H1 (cell line): ENCODE measurements around the gene MAGEB1. TPM values are rescaled to one million over a fixed set of nuclear protein-coding genes. Genes with fewer than 3 reads are reported as not detected.

Experiments used
- CTCF ChIA-PET: fragments of 300-600 bp; sonication (Branson Sonifier 250); formaldehyde crosslinking; loops from one replicate; lab custom pipeline; 2021; ENCODE audit not compliant: partially characterized antibody; lab: Charles Lee
- POLR2A ChIA-PET: fragments of 300-600 bp; sonication (Branson Sonifier 250); formaldehyde crosslinking; loops from one replicate; lab custom pipeline; 2021; ENCODE audit warnings: inconsistent platforms; ENCODE audit not compliant: partially characterized antibody; lab: Charles Lee
- DNase-seq, 2 experiments: peaks; one replicate each; pipeline versions ENCODE4 v3.0.0 to v3.0.0-alpha.2; 2010 to 2022; ENCODE audit warnings: low spot score in 2 of 2, low read depth in 1 of 2, mixed read lengths in 1 of 2
- FAIRE-seq: peaks from 2 replicates; lab custom pipeline; 2011; peaks lifted over from hg19 to GRCh38; lab: Jason Lieb, UNC
- H2AFZ ChIP-seq: 2 replicates; pipeline ENCODE4 v1.8.1; 2012; ENCODE audit warnings: low read length, inconsistent platforms
- H2AK5ac ChIP-seq: 2 replicates; pipeline ENCODE4 v1.6.1; 2013; ENCODE audit warnings: low read depth, low read length
- H2BK120ac ChIP-seq: replicated peaks from 2 replicates; pipeline ENCODE3; 2013; ENCODE audit warnings: low read depth, low read length, inconsistent platforms
- H2BK12ac ChIP-seq: 2 replicates; pipeline ENCODE4 v1.6.1; 2013; ENCODE audit warnings: low read depth, low read length
- H2BK15ac ChIP-seq: 2 replicates; pipeline ENCODE4 v1.6.1; 2013; ENCODE audit warnings: low read length
- H2BK20ac ChIP-seq: 2 replicates; pipeline ENCODE4 v1.6.1; 2013; ENCODE audit warnings: low read length
- H2BK5ac ChIP-seq: 2 replicates; pipeline ENCODE4 v1.6.1; 2013; ENCODE audit warnings: low read depth, low read length
- H3K14ac ChIP-seq: 2 replicates; pipeline ENCODE4 v1.6.1; 2013; ENCODE audit warnings: inconsistent platforms; ENCODE audit not compliant: insufficient read length
- H3K18ac ChIP-seq: 2 replicates; pipeline ENCODE4 v1.6.1; 2013; ENCODE audit warnings: low read length; ENCODE audit errors: extremely low read depth
- H3K23ac ChIP-seq: 2 replicates; pipeline ENCODE4 v1.6.1; 2013; ENCODE audit warnings: inconsistent platforms; ENCODE audit not compliant: insufficient read length
- H3K23me2 ChIP-seq: 2 replicates; pipeline ENCODE4 v1.6.1; 2013; ENCODE audit warnings: low read depth, low read length
- H3K27ac ChIP-seq: 2 replicates; pipeline ENCODE4 v1.6.1; 2011; ENCODE audit warnings: low read depth, low read length, inconsistent platforms
- H3K27me3 ChIP-seq, 4 experiments: replicated peaks in 1 of 4; 1 replicate in 1 of 4; 2 replicates in 3 of 4; pipeline versions ENCODE4 v1.6.1 to v1.8.1; 2011 to 2013; ENCODE audit warnings: low read length in 3 of 4, mild to moderate bottlenecking in 3 of 4, inconsistent platforms in 2 of 4, mixed read lengths in 2 of 4, moderate library complexity in 1 of 4; ENCODE audit not compliant: control insufficient read depth in 3 of 4, insufficient read depth in 3 of 4; ENCODE audit errors: extremely low read depth in 1 of 4
- H3K36me3 ChIP-seq, 4 experiments: 2 replicates each; pipeline versions ENCODE4 v1.6.1 to v1.8.1; 2011 to 2013; ENCODE audit warnings: mild to moderate bottlenecking in 4 of 4, low read length in 3 of 4, moderate library complexity in 2 of 4, control low read depth in 1 of 4, inconsistent platforms in 1 of 4; ENCODE audit not compliant: insufficient read depth in 4 of 4, control insufficient read depth in 2 of 4
- H3K4ac ChIP-seq: replicated peaks from 2 replicates; pipeline ENCODE3; 2013; ENCODE audit warnings: low read length, low read depth, mixed read lengths, inconsistent platforms; ENCODE audit not compliant: insufficient read length
- H3K4me1 ChIP-seq, 4 experiments: replicated peaks in 1 of 4; 1 replicate in 1 of 4; 2 replicates in 3 of 4; pipeline versions ENCODE4 v1.6.1 to v1.8.1; 2011 to 2013; ENCODE audit warnings: low read length in 3 of 4, inconsistent platforms in 2 of 4, mixed read lengths in 1 of 4; ENCODE audit not compliant: insufficient read depth in 4 of 4, control insufficient read depth in 3 of 4
- H3K4me2 ChIP-seq, 2 experiments: 2 replicates each; pipeline versions ENCODE4 v1.6.1 to v1.8.1; 2011 to 2013; ENCODE audit warnings: low read depth in 2 of 2, low read length in 2 of 2, control low read depth in 1 of 2, inconsistent platforms in 1 of 2, mild to moderate bottlenecking in 1 of 2; ENCODE audit not compliant: insufficient read depth in 1 of 2
- H3K4me3 ChIP-seq, 4 experiments: fragments of 200-600, 300-600 bp in 1 of 4; sonication (generic), shearing (Covaris generic), sonication (Bioruptor Twin) in 1 of 4; 2 replicates each; pipeline versions ENCODE4 v1.5.1 to v1.8.1; 2011 to 2016; ENCODE audit warnings: low read length in 4 of 4, low read depth in 3 of 4, control low read depth in 2 of 4, inconsistent platforms in 2 of 4, mild to moderate bottlenecking in 2 of 4, mixed read lengths in 1 of 4, moderate library complexity in 1 of 4; ENCODE audit not compliant: insufficient read depth in 2 of 4; ENCODE audit errors: extremely low read depth in 1 of 4
- H3K56ac ChIP-seq: replicated peaks from 2 replicates; pipeline ENCODE3; 2013; ENCODE audit warnings: low read depth, mild to moderate bottlenecking, mixed read lengths, low read length, inconsistent platforms; ENCODE audit not compliant: insufficient read length
- H3K79me1 ChIP-seq: 2 replicates; pipeline ENCODE4 v1.6.1; 2013; ENCODE audit warnings: low read depth, low read length, control low read depth
- H3K79me2 ChIP-seq, 2 experiments: 2 replicates each; pipeline versions ENCODE4 v1.6.1 to v1.8.1; 2012 to 2013; ENCODE audit warnings: low read length in 2 of 2, mild to moderate bottlenecking in 2 of 2, inconsistent platforms in 1 of 2; ENCODE audit not compliant: insufficient read depth in 2 of 2, control insufficient read depth in 1 of 2
- H3K9ac ChIP-seq, 4 experiments: replicated peaks in 1 of 4; 1 replicate in 1 of 4; 2 replicates in 3 of 4; pipeline versions ENCODE4 v1.6.1 to v1.8.1; 2011 to 2013; ENCODE audit warnings: low read depth in 3 of 4, low read length in 3 of 4, control low read depth in 2 of 4, mild to moderate bottlenecking in 2 of 4, moderate library complexity in 2 of 4, inconsistent platforms in 1 of 4; ENCODE audit errors: extremely low read depth in 1 of 4
- H3K9me3 ChIP-seq, 2 experiments: 2 replicates each; pipeline versions ENCODE4 v1.6.1 to v1.8.1; 2012 to 2013; ENCODE audit warnings: mild to moderate bottlenecking in 2 of 2, moderate library complexity in 2 of 2, control low read depth in 1 of 2, inconsistent platforms in 1 of 2, low read depth in 1 of 2, low read length in 1 of 2, mixed read lengths in 1 of 2; ENCODE audit not compliant: insufficient read depth in 2 of 2
- H4K20me1 ChIP-seq, 2 experiments: replicated peaks in 1 of 2; 2 replicates each; pipeline versions ENCODE3 to v1.8.1; 2011 to 2013; ENCODE audit warnings: inconsistent platforms in 2 of 2, low read length in 2 of 2, mild to moderate bottlenecking in 1 of 2; ENCODE audit not compliant: insufficient read depth in 2 of 2, control insufficient read depth in 1 of 2
- H4K5ac ChIP-seq: 2 replicates; pipeline ENCODE4 v1.6.1; 2013; ENCODE audit warnings: low read length, low read depth, mixed read lengths, inconsistent platforms; ENCODE audit not compliant: insufficient read length
- H4K8ac ChIP-seq: 2 replicates; pipeline ENCODE4 v1.8.0; 2013; ENCODE audit warnings: mild to moderate bottlenecking, moderate library complexity, low read length, inconsistent platforms; ENCODE audit not compliant: insufficient read depth; ENCODE audit errors: extremely low read depth
- H4K91ac ChIP-seq: replicated peaks from 2 replicates; pipeline ENCODE3; 2013; ENCODE audit warnings: low read length, mixed read lengths, inconsistent platforms; ENCODE audit not compliant: insufficient read length
- ASH2L ChIP-seq: fragments of 200-600, 300-600 bp; sonication (generic); IDR thresholded peaks from one replicate; pipeline ENCODE4 v1.7.1; 2017; ENCODE audit warnings: low read length
- CHD2 ChIP-seq: IDR thresholded peaks from 2 replicates; pipeline ENCODE4 v1.6.1; 2012; ENCODE audit warnings: low read length, improper control_type of control experiment
- CTCF ChIP-seq, 3 experiments: IDR thresholded peaks; 1 replicate in 2 of 3; 2 replicates in 1 of 3; pipeline versions ENCODE4 v1.5.1 to v1.6.1; 2011; ENCODE audit warnings: low read length in 3 of 3, mild to moderate bottlenecking in 3 of 3, inconsistent platforms in 2 of 3, low read depth in 1 of 3, moderate library complexity in 1 of 3; ENCODE audit not compliant: insufficient read depth in 1 of 3; ENCODE audit errors: control extremely low read depth in 1 of 3
- HDAC2 ChIP-seq, 2 experiments: fragments of 300-600 bp in 1 of 2; sonication (generic) in 1 of 2; IDR thresholded peaks; 2 replicates each; pipeline ENCODE4 v1.6.1; 2011 to 2012; ENCODE audit warnings: low read depth in 2 of 2, low read length in 2 of 2, mild to moderate bottlenecking in 2 of 2, moderate library complexity in 2 of 2, borderline replicate concordance in 1 of 2, inconsistent platforms in 1 of 2
- KDM1A ChIP-seq: fragments of 200-600, 300-600 bp; sonication (generic); IDR thresholded peaks from 2 replicates; pipeline ENCODE4 v1.7.1; 2016; ENCODE audit warnings: mild to moderate bottlenecking, low read length, borderline replicate concordance
- KDM4A ChIP-seq: IDR thresholded peaks from one replicate; pipeline ENCODE4 v1.7.1; 2012; ENCODE audit warnings: low read depth, mild to moderate bottlenecking, moderate library complexity, low read length, inconsistent platforms; ENCODE audit not compliant: severe bottlenecking
- MAX ChIP-seq: IDR thresholded peaks from 2 replicates; pipeline ENCODE4 v1.6.1; 2012; ENCODE audit warnings: inconsistent platforms
- RAD21 ChIP-seq, 2 experiments: IDR thresholded peaks in 1 of 2; conservative IDR thresholded peaks in 1 of 2; 2 replicates each; pipeline ENCODE4 v1.6.1; 2011; ENCODE audit warnings: low read depth in 2 of 2, low read length in 2 of 2, improper control_type of control experiment in 1 of 2, inconsistent platforms in 1 of 2, mild to moderate bottlenecking in 1 of 2, moderate library complexity in 1 of 2
- SAP30 ChIP-seq: fragments of 300-600 bp; sonication (generic); IDR thresholded peaks from 2 replicates; pipeline ENCODE4 v1.7.1; 2012; ENCODE audit warnings: low read length, moderate library complexity, mild to moderate bottlenecking, inconsistent platforms; ENCODE audit not compliant: insufficient read depth, insufficient replicate concordance
- SIRT6 ChIP-seq: IDR thresholded peaks from one replicate; pipeline ENCODE4 v1.7.1; 2012; ENCODE audit warnings: low read length, inconsistent platforms
- SP4 ChIP-seq: IDR thresholded peaks from 2 replicates; pipeline ENCODE4 v1.6.1; 2012; ENCODE audit warnings: low read length, inconsistent platforms
- WGBS, 2 experiments: shearing (Covaris generic) in 1 of 2; methylation state at CpG; one replicate each; pipeline versions ENCODE4 v1.1.6 to v1.1.7; 2013 to 2015; ENCODE audit warnings: low lambda C conversion rate in 2 of 2, mixed read lengths in 2 of 2, inconsistent platforms in 1 of 2, low coverage in 1 of 2, missing lambda C conversion rate in 1 of 2; ENCODE audit not compliant: insufficient replicate concordance in 2 of 2, insufficient coverage in 1 of 2, insufficient read length in 1 of 2; ENCODE audit errors: extremely low coverage in 1 of 2, missing lambda C conversion rate in 1 of 2; 5-methylcytosine and 5-hydroxymethylcytosine counted together
- polyA plus RNA-seq, 7 experiments: library from polyadenylated mRNA; depleted of rRNA in 3 of 7; stranded (reverse) in 5 of 7; unstranded in 2 of 7; fragments of >200 nt in 5 of 7; fragments of 200-250 nt in 2 of 7; gene quantifications; 1 replicate in 5 of 7; 2 replicates in 1 of 7; 4 replicates in 1 of 7; pipeline versions ENCODE4 v1.2.1 to v1.2.3, GENCODE V29; 2011 to 2013; ENCODE audit warnings: missing spikeins in 2 of 7, mixed read lengths in 2 of 7
- total RNA-seq: library from RNA; stranded (reverse); fragmentation: NEBNext Ultra II Directional; extraction: Animal tissue kit (Norgen Biotek cat#: 25700); gene quantifications from 2 replicates; pipeline ENCODE4 v1.2.1, GENCODE V29; 2021

The MAGEB1 gene
- total and polyA plus RNA-seq, 2 of the 8 experiments (the other 6 are each of a cell fraction or from before 2014, with no cell fraction given): 0.05 TPM; not detected in 1

- Histone ChIP-seq H3K79me2 (no peaks in the 10 kb centered on the region), H3K27me3 (no peaks in the 10 kb centered on the region), H3K56ac (no peak overlapping the region), H3K9ac (no peak overlapping the region), H3K79me1 (no peaks in the 10 kb centered on the region), H3K14ac (no peak overlapping the region), H2AK5ac (no peak overlapping the region), H3K36me3 (no peaks in the 10 kb centered on the region), H2BK12ac (no peak overlapping the region), H2AFZ (no peak overlapping the region), H2BK15ac (no peak overlapping the region), H3K18ac (no peak overlapping the region), H3K23ac (no peak overlapping the region), H4K91ac (no peak overlapping the region), H3K9me3 (peaks cover 7 to 14% of the 10 kb centered on the region in 2 experiments; a peak in 3 of 4 replicates), H4K20me1 (no peaks in the 10 kb centered on the region), H2BK120ac (no peak overlapping the region), H4K5ac (no peak overlapping the region), H3K27ac (no peak overlapping the region), H3K4me3 (no peak overlapping the region), H2BK5ac (no peak overlapping the region), H3K4me1 (no peaks in the 10 kb centered on the region), H3K4me2 (no peak overlapping the region), H2BK20ac (no peak overlapping the region), H3K23me2 (no peaks in the 10 kb centered on the region), H4K8ac (no peak overlapping the region), H3K4ac (no peak overlapping the region)
- ChIA-PET CTCF (no interaction called here), POLR2A (no interaction called here)
- FAIRE-seq (no peak), DNase-seq (no peak)
- 80% methylated on average over 1 of the region's 1 CpG; no CpG with 5 or more reads in 1 of the 2 experiments for WGBS, 2 experiments
- TF ChIP-seq MAX: no peak
- no peak for TF ChIP-seq ASH2L
- no peak for TF ChIP-seq SIRT6
- TF ChIP-seq SP4: no peak
- no peak for TF ChIP-seq HDAC2 (IDR thresholded peaks at IDR 0.05; ENCODE audit: borderline replicate concordance in 1 of 2, low read depth in 2 of 2, low read length in 2 of 2)
- TF ChIP-seq KDM4A: no peak
- TF ChIP-seq CTCF (IDR thresholded peaks at IDR 0.05; ENCODE audit: control extremely low read depth in 1 of 3, insufficient read depth in 1 of 3, low read depth in 1 of 3, low read length in 3 of 3): no peak
- TF ChIP-seq RAD21 (IDR thresholded peaks at IDR 0.05 in 1 of 2, conservative IDR thresholded peaks at IDR 0.05 in 1 of 2; ENCODE audit: low read depth in 2 of 2, low read length in 2 of 2): no peak
- no peak for TF ChIP-seq KDM1A
- no peak for TF ChIP-seq CHD2
- TF ChIP-seq SAP30: no peak
Observed at GRCh38 chrX:30253257-30253656, 6.3 kb downstream of the MAGEB1 start.
